SKM-1 treated with dmso at 0.1 percent for 144 hours (cell line): ENCODE data around the gene RAD51B.

Experiments used
- DNase-seq: peaks from one replicate; lab custom pipeline; 2025; ENCODE audit not compliant: unreplicated experiment; lab: John Stamatoyannopoulos, UW

The RAD51B gene

DNA sequence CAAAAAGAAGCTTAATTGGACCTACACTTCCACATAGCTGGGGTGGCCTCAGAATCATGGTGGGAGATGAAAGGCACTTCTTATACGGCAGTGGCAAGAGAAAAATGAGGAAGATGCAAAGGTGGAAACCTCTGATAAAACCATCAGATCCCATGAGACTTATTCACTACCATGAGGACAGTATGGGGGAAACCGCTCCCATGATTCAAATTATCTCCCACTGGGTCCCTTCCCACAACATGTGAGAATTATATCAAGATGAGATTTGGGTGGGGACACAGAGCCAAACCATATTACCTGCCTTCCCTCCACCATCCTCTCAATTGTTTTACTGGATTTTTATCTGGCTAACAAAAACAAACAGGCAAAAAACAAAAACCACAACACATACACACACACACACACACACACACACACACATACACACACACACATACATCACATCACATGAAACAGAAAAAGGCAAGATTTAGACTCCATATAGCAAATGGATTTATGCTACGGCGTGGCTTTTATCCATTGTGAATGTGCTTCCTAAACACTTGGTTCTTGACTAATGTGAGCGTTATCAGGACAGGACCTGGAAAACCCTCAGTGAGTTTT, 906.6 kb downstream of the RAD51B start:
- DNase-seq = no peak

DNA sequence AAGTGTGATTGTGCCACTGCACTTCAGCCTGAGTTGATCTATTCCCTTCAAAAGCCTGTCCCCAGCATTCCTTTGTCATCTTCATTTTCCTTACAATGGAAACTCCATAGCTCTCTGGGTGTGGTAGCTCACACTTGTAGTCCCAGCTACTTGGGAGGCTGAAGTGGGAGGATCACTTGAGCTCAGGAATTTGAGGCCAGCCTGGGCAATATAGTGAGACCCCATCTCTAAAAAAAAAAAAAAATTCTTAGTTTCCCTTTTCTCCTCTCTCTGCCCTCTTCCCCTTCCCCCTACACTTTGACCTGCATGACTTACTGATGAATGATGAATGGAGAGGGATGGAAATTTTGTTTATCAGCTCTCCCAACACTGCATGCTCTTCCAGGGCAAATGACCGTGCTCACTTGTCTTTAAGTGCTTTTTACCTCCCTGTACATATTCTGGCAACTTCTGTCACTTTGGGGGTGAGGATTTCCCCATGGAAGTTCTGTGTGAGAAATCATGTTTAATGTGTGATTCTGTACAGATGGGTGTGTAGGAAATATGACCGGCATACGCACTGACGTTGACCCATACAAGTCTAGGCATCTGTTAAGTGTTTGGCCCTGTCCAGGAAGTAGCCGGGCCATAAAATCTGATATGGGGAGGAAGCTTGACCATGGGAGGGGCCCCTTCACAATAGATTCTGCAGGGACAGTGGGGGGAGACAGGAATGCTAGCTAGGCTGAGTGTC, 907.9 kb downstream of the RAD51B start:
- no peak for DNase-seq

DNA sequence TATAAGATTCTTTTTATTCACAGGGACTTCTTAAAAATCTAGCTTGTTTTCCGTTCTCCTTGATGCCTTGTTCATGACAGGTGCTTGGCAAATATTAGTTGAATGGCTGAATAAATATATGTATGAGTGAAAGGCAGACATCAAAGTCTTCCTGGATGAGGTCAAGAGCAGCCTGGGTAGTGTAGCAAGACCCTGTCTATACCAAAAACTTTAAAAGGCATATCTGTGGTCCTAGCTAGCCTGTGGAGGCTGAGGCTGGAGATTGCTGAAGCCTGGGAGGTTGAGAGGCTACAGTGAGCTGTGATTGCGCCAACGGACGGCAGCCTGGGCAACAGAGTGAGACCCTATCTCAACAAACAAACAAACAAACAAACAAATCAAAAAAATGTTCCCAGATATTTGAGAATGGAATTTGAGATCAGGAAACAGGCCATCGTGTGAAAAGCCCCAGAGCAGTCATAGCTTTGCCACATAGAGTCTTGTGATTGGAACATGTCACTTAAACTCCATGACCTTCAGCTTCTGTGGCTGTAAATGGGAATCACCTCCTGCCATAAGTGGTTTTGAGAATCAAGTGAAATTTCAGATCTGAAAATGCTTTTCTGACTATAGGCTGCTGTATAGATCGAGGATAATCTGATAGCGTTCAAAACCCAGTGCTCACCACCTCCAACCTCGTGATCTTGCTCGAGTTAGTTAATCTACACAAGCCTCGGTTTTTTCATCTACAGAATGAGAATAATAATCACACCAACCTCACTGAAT, 908.9 kb downstream of the RAD51B start:
- no peak for DNase-seq

DNA sequence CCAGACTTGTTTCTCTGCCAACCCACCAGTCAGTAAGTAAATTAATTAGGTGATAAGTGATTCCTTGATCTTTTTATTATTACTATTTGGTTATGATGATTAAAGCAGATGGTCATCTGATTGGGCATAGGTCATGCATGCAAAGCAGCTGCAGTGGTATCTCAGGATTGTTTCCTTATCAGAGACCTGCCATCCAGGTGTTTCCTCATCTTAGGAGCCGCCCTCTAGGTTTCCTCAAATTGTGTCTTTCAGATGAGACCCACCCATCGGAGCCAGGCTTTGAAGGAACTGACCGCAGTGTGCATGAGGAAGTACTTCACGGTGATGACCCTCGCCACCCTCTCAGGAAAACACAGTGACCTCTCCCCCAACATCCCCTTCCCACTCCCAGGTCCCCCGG, 910.0 kb downstream of the RAD51B start:
- DNase-seq = no peak

DNA sequence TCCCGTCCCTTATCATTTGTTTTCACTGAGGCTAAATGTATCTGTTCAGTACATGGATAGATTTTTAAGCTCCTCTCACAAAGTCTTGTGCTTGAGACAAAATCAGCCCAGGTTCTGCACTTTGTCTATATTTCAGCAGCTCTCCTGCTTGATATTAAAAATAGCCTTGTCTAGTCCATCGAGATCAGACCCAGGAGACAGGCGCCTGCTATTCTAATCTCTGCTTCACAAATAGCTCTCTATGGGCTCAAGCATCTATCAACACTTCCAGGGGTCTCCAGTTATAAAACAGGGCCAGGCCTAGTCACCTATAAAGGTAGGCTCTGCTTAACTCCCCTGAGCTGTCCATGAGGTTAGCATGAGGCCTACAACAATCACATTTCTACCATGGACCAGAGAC, 910.8 kb downstream of the RAD51B start:
- DNase-seq = no peak

DNA sequence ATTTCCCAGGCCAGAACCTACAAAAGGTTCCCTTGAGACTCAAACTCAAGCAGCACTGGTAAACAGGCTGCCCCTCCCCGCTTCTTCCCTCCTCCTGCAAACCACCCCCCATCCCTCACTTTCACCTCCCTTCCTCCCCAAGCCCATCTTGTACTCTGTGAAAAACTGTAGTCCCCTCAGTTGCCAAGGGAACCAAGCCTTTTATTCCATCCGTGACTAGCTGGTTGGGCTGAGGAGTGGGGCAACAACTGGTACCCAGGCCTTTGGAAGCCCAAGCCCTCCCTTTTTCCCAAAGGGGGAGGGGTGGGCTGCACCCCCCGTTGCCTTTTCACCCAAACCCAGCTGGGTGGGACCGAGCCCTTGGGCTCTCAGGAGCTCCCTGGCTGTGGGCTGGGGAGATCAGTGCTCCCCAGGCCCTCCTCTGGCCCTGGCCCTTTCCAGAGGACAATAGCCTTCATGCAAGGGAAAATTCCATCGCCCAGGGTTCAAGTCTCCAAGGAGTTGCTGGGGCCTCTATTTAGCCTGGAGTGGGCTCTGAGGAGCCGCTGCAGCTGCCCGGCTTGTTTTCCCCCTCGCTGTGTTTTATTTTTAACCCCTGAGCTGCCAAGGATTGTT, 911.3 kb downstream of the RAD51B start:
- DNase-seq = no peak

DNA sequence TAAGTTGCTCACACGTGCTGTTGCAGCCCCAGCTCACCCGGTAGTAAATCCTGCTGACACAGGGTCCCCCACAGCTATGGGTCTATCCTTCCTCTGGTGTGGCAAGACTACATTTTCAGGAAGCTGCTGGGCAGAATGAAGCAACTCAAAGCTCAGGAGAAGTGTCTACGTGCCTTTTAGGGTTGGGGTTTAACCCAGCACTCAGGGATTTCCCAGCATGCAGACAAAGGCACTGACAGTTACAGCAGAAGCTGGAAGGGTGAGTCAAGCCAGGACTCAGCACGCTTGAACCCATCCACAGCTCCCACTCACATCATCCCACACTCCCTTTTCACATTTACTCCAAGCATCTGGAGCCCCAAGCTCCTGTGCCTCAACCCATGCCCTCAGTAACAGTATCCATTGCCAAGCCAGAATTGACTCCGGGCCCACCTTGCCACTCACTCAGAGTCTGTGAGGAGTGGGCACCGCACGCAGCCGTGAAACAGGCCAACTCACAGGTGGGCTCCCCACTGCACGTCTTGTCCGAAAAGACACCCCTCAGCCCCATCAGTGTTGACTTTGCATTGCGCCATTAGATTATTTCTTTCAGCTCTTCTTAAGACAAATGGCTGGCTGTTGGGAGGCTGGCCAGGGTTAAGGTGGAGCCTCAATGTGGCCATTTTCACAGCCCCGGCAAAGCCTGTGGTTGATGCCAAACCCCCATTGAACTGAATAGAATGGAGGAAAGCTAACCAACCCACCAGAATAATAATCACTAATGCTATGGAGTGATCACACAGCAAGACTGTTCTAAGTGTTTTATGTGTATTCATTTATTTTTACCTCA, 913.7 kb downstream of the RAD51B start:
- DNase-seq = peak; percentile 77

DNA sequence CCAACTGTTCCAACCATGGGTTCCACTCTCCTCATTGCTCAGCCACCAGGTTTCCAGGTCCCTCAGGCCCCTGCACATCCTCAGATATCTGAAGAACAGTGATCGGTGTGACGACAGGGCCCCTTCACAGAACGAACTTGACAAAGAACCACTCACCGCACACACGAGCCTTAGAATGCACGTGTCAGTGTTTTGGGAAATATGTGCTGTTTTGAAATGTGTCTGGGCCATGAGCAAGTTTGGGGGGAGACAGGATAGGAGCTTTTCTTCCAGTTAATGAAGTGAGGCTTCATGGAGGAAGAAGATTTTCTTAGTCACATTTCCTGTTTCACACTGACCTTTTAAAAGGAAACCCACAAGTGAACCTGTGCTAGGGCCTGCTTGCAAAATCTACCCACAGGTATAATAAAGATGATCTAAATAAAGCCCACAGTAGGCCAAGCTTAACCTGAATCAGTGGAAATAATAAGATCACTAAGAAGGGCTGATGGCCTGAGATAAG, 914.7 kb downstream of the RAD51B start:
- peak; percentile 40 for DNase-seq

DNA sequence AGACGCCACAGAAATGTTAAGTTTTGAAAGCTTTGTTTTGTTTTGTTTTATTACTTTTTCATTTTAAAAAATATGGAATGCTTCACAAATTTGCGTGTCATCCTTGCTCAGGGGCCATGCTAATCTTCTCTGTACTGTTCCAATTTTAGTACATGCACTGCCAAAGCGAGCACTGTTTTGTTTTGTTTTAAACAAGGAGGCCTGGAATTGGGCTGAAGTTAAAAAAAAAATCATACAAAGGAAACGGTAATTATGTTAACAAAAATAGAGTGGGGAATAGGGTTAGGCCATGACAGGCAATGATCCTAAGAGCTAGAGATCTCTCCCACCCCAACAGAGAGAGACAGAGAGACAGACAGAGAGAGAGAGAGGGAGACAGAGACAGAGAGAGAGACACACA, 916.3 kb downstream of the RAD51B start:
- no peak for DNase-seq

DNA sequence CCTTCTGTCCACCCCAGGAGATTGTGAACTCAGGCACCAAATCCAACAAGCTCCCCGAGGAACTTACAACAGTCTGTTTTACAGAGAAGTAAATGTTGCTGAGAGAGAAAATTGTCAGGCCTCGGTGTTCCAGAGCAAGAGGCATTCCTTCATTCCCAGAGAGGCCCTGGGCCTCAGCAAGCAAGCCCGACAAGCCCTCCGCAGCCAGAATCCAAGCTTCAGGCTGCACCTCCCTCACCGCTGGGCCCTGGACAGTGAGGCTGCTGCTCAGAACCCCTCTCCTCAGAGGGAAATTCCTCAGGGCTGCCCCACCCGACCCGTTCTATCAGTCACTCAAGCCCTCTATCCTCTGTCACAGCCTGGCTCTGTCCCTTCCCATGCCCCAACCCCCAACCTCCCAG, 916.9 kb downstream of the RAD51B start:
- no peak for DNase-seq

DNA sequence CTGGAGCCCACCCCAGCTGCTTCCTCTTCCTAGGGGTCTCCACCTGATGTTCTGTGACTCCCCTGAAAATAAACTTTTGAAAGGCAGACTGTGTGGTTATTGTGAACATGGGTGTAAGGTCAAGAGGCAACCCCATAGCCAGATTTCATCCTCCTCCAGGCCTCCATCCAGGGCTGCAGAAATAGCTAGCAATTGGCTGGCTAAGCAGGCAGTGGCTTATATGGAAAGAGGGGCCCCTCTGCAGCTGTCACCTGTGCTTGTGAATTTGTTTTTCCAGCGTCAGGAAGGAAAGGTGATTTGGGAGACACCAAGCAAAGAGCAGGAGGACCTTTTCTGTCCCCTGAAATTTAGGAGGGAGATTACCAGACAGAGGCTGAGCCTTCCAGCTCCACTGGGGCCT, 917.5 kb downstream of the RAD51B start:
- DNase-seq = no peak

DNA sequence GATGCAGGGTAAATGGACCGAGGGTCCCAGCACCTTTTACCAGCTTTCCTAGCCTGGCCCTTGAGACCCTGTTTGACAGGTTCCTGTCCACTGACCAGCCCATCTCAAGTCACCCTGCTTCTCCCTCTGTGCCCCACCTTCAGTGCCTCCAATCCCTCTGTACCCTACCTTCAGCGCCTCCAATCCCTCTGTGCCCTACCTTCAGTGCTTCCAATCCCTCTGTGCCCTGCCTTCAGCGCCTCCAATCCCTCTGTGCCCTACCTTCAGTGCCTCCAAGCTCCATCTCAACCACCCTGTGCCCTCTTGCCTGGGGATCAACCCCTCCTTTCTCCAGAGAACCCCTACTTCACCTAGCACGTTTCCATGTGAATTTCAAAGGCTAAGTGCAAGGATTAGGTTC, 919.0 kb downstream of the RAD51B start:
- DNase-seq = no peak

DNA sequence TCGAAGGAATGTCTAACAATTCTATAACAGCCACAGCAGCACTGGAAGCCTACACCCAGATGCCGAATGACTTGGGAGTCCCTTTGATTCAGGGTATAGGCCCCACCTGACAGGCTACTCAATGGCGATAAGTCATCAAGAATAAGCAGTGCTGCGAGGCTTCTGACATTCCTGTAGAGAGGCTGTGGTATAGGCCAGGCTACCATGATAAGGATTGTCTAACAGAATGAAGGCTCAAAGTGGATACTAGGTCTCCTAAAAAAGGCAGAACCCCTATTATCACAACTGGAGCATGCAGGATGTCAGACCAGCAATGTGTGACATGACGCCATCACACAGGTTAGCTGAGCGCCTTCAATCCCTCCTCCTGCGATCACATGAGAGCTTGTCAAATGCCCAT, 920.1 kb downstream of the RAD51B start:
- no peak for DNase-seq

DNA sequence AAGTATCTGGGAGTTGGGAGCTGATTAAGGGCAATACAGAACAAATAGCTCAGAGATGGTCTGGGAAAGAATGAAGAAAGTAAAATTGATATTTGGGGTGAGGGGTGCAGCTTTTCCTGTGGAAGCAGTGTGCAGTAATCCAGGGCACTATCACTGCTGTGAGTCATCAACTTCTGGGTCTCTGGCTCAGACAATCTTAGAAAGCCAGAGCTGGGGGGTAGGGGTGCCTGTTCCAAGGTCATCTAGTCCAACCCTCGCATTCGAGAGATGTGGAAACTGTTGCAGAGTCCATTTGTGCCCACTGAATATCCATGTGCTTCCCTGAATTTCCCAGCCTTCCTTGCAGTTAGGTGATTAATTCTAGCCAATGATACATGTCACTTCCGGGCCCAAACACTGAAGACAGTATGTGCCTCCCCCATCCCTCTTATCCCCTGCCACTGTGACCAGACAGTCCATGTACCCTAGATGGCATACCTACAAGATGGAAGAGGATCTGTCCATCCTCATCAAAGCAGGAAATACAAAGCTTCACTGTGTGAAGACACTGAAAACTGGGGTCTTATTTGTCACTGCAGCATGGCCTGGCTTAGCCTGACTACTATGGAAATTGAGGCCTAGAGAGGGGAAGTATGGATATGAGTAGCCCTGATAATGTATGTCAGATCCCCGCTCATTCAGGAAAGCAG, 921.4 kb downstream of the RAD51B start:
- DNase-seq = no peak

DNA sequence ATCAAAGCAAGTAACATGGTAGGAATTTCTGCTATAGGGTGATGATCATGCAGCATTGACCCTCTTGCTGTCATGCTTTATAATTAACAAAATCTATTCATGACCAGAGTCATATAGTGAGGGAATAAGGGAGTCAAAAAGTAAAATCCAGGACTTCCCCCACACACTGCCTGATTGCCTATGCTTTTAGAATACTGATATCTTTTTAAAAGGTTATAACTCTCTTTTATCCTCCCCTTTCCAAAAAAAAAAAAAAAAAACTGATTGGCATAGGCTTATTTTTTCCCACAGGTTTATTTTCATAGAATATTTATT, 921.9 kb downstream of the RAD51B start:
- DNase-seq = no peak

DNA sequence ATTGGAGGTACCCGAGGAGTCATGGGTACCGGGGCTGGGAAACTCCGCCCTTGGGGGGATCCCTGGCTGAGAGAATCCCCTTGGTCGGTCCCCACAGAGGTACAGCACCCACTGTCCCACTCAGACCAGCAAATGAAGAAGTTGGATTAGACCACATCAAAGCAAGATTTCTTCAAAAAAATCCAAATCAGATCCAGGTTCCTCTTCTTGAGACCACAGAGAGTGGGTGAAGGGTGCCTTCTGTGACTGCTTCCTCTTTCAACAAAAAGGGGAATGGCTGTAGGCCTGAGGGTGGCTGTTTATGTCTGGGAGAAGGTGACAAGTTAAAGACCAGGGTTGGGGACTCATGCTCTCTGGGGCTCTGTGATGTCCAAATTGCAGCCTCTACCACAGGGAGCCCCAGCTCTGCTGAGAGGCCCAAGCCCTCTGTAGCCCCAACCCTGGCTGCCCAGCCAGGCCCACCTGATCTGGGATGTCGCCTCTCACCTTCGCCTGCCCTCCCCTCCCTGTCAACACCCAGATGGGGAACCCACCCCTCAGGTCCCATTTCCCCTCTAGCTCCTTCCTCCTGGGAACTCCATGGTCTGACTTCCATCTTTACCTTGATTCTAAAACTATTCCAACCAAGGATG, 922.4 kb downstream of the RAD51B start:
- DNase-seq = peak; percentile 62

DNA sequence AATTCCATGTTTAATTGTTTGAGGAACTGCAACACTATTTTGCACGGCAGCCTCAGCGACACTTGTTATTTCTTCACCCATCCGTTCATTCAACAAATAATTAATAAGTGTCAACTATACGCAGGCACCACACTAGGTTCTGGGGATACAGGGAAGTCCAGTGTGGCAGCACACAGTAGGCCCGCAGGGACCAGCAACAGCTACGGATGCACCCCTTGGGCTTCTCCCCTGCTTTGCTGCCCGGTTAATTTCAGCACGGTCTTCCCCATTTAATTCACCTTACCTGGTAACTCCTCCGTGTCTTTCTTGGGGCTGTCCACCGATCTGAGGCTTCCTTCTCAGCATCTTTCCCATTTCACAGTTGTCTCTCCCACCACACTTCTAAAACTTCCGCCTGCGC, 925.0 kb downstream of the RAD51B start:
- DNase-seq = no peak

DNA sequence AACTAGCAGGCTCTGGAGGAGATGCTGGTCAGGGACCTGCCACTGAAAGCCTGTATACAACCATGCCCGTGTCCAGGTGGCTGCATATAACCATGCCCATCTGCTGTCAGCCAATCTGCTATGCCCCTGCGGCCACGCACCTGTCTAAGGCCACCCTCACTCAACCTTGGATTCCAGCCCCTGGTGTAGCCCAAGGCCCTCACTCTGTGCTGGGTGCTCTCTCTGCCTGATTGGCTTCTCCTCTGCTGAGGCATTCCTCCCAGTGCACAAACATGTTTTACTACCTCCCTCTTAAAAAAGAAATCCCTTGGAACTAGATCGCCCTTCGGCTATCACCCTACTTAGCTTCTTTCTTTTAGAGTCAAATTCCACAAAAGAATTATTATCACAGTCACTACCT, 927.8 kb downstream of the RAD51B start:
- no peak for DNase-seq

DNA sequence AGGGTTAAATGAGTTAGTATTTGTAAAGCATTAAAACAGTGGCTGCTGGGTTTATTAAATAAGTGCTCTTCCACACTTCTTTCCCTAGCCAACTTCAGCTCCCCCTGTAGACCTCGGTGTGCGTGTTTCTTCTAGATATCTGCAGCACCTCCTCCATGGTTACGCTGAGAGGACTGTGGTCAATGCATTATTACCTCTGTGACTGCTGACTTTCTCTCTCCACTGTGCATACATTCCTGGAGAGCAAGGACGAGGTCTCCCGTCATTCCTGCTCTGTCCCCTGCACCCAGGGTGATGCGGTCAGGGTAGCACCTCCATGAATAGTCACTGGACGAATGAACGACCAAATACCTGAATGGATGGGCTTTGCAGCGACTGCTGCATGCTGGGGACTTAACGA, 928.7 kb downstream of the RAD51B start:
- DNase-seq = no peak

DNA sequence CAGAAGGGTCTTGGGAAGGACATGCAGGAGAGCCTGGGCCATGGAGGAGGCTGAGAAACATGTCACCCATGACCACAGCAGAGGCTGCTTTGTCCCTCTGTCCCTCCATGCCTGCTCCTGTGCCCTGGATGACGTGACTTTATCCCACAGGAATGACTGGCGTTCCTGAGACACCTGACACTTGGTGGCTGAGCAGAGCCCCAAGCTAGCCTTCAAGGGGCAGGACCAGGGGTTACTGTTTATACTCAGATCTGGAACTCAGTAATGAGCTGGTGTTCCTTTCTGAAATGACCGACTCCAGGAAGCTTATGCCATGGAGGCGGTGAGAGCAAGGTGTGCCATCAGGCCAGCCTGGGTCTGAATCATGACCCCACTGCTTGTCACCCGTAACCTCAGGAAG, 929.1 kb downstream of the RAD51B start:
- no peak for DNase-seq
